ENCODE measurements around the gene DLG1. TPM values are rescaled to one million over a fixed set of nuclear protein-coding genes. Genes with fewer than 3 reads are reported as not detected.
A peak's percentile ranks its signal among the peaks of the same experiment; 100 is the strongest.
"Not testable (repeated sequence)": the region's sequence is repeated elsewhere in the genome, so short reads cannot be mapped to it uniquely, and the experiment has no call there.

Gene DLG1
- total RNA-seq, 1 donor from 2014 or later = 80.7 TPM

- no peak for DNase-seq (ENCODE audit: low read depth)
Observed at GRCh38 chr3:197212290-197212689, 86.1 kb downstream of the DLG1 start.

GRCh38 chr3:197211698-197212097, 86.7 kb downstream of the DLG1 start:
- not testable (repeated sequence) for DNase-seq (ENCODE audit: low read depth)

GRCh38 chr3:197209366-197210260, 88.8 kb downstream of the DLG1 start:
- peak; percentile 15 for DNase-seq (ENCODE audit: low read depth)

GRCh38 chr3:197206913-197207312, 91.5 kb downstream of the DLG1 start:
- DNase-seq (ENCODE audit: low read depth) = no peak

- no peak for DNase-seq (ENCODE audit: low read depth)
Observed at GRCh38 chr3:197205675-197206074, 92.7 kb downstream of the DLG1 start.

- DNase-seq (ENCODE audit: low read depth) = no peak
Observed at GRCh38 chr3:197205265-197205664, 93.1 kb downstream of the DLG1 start.

GRCh38 chr3:197204736-197205135, 93.7 kb downstream of the DLG1 start:
- DNase-seq (ENCODE audit: low read depth) = no peak

- no peak for DNase-seq (ENCODE audit: low read depth)
Observed at GRCh38 chr3:197203714-197204146, 94.7 kb downstream of the DLG1 start.

- DNase-seq (ENCODE audit: low read depth) = no peak
Observed at GRCh38 chr3:197202694-197203093, 95.7 kb downstream of the DLG1 start.

- DNase-seq (ENCODE audit: low read depth) = no peak
Observed at GRCh38 chr3:197201791-197202452, 96.5 kb downstream of the DLG1 start.

- not testable (repeated sequence) for DNase-seq (ENCODE audit: low read depth)
Observed at GRCh38 chr3:197200856-197201255, 97.6 kb downstream of the DLG1 start.

GRCh38 chr3:197197334-197197733, 101.1 kb downstream of the DLG1 start:
- no peak for DNase-seq (ENCODE audit: low read depth)

- no peak for DNase-seq (ENCODE audit: low read depth)
Observed at GRCh38 chr3:197196192-197196591, 102.2 kb downstream of the DLG1 start.

- no peak for DNase-seq (ENCODE audit: low read depth)
Observed at GRCh38 chr3:197195326-197195725, 103.1 kb downstream of the DLG1 start.

GRCh38 chr3:197193759-197194158, 104.7 kb downstream of the DLG1 start:
- not testable (repeated sequence) for DNase-seq (ENCODE audit: low read depth)

GRCh38 chr3:197191897-197192296, 106.5 kb downstream of the DLG1 start:
- no peak for DNase-seq (ENCODE audit: low read depth)

GRCh38 chr3:197189623-197190022, 108.8 kb downstream of the DLG1 start:
- DNase-seq (ENCODE audit: low read depth) = no peak

- no peak for DNase-seq (ENCODE audit: low read depth)
Observed at GRCh38 chr3:197188963-197189362, 109.4 kb downstream of the DLG1 start.

- peak; percentile 64 for DNase-seq (ENCODE audit: low read depth)
Observed at GRCh38 chr3:197186887-197187588, 111.4 kb downstream of the DLG1 start.

- peak; percentile 16 for DNase-seq (ENCODE audit: low read depth)
Observed at GRCh38 chr3:197183582-197183981, 114.8 kb downstream of the DLG1 start.

GRCh38 chr3:197181741-197182140, 116.7 kb downstream of the DLG1 start:
- no peak for DNase-seq (ENCODE audit: low read depth)

- DNase-seq (ENCODE audit: low read depth) = no peak
Observed at GRCh38 chr3:197178998-197179397, 119.4 kb downstream of the DLG1 start.
